HAP-1 (cell line): Measurements from ENCODE around the gene MAPK8.

Source experiments
- DNase-seq, 2 experiments: peaks; one replicate each; pipeline ENCODE4 v3.0.0-alpha.2; 2016 to 2020; ENCODE audit warnings: low spot score in 2 of 2
- H3K27me3 ChIP-seq: fragments of 250-450 bp; sonication (Bioruptor Pico); 2 replicates; pipeline ENCODE4 v1.5.1; 2020; ENCODE audit warnings: low read depth, mild to moderate bottlenecking, moderate library complexity
- H3K36me3 ChIP-seq: fragments of 250-450 bp; sonication (Bioruptor Pico); replicated peaks from 2 replicates; pipeline ENCODE4 v1.5.1; 2020; ENCODE audit warnings: mild to moderate bottlenecking
- H3K4me1 ChIP-seq: fragments of 250-450 bp; sonication (Bioruptor Pico); 2 replicates; pipeline ENCODE4 v1.5.1; 2020; ENCODE audit warnings: mild to moderate bottlenecking
- H3K4me3 ChIP-seq: fragments of 250-450 bp; sonication (Bioruptor Pico); 2 replicates; pipeline ENCODE4 v1.5.1; 2020; ENCODE audit warnings: mild to moderate bottlenecking, moderate library complexity
- H3K9me3 ChIP-seq: fragments of 250-450 bp; sonication (Bioruptor Pico); 2 replicates; pipeline ENCODE4 v1.5.1; 2020; ENCODE audit warnings: mild to moderate bottlenecking, moderate library complexity
- in situ Hi-C: fragments of 300-500 bp; cut with MboI; formaldehyde crosslinking; loops from 3 replicates; pipeline ENCODE4 v1.14.3; 2020; ENCODE audit warnings: low sequenced_read_pairs, inconsistent platforms, mixed read lengths

The MAPK8 gene

GRCh38 chr10:48478980-48479811 lies 172.7 kb downstream of the MAPK8 start:
- in situ Hi-C loops: no loop called here
- H3K4me1 ChIP-seq: no peaks in the 10 kb centered on the region

GRCh38 chr10:48480397-48481374 lies 174.2 kb downstream of the MAPK8 start:
- Histone ChIP-seq H3K27me3 (peaks cover 5% of the 10 kb centered on the region; the same call in 1 of the 2 replicates), H3K4me1 (no peaks in the 10 kb centered on the region), H3K4me3 (no peak overlapping the region), H3K9me3 (no peaks in the 10 kb centered on the region), H3K36me3 (no peaks in the 10 kb centered on the region)
- no peak for DNase-seq
- in situ Hi-C loops: no loop called here

More at GRCh38 chr10:48478980-48479811, 172.7 kb downstream of the MAPK8 start:
- H3K4me3 ChIP-seq: no peak overlapping the region
- H3K27me3 ChIP-seq: no peaks in the 10 kb centered on the region
- DNase-seq: no peak
- no peaks in the 10 kb centered on the region for H3K9me3 ChIP-seq
- no peaks in the 10 kb centered on the region for H3K36me3 ChIP-seq

- no peaks in the 10 kb centered on the region for H3K9me3 ChIP-seq
- in situ Hi-C loops: no loop called here
Observed at GRCh38 chr10:48481385-48481784, 174.9 kb downstream of the MAPK8 start.

GRCh38 chr10:48482207-48482606 lies 175.7 kb downstream of the MAPK8 start:
- no peaks in the 10 kb centered on the region for H3K4me1 ChIP-seq
- H3K36me3 ChIP-seq: no peaks in the 10 kb centered on the region
- in situ Hi-C loops: no loop called here
- peaks cover 5% of the 10 kb centered on the region; the same call in 1 of the 2 replicates for H3K27me3 ChIP-seq
- DNase-seq: no peak
- no peaks in the 10 kb centered on the region for H3K9me3 ChIP-seq
- H3K4me3 ChIP-seq: no peak overlapping the region

More at GRCh38 chr10:48481385-48481784, 174.9 kb downstream of the MAPK8 start:
- Histone ChIP-seq H3K27me3 (peaks cover 5% of the 10 kb centered on the region; the same call in 1 of the 2 replicates), H3K36me3 (no peaks in the 10 kb centered on the region), H3K4me1 (no peaks in the 10 kb centered on the region), H3K4me3 (no peak overlapping the region)
- DNase-seq: no peak

GRCh38 chr10:48484911-48485310 lies 178.4 kb downstream of the MAPK8 start:
- Histone ChIP-seq H3K27me3 (peaks cover 5% of the 10 kb centered on the region; the same call in 1 of the 2 replicates), H3K4me3 (no peak overlapping the region), H3K9me3 (no peaks in the 10 kb centered on the region), H3K4me1 (no peaks in the 10 kb centered on the region), H3K36me3 (no peaks in the 10 kb centered on the region)
- DNase-seq: no peak
- in situ Hi-C loops: no loop called here

- peaks cover 5% of the 10 kb centered on the region; the same call in 1 of the 2 replicates for H3K27me3 ChIP-seq
- in situ Hi-C loops: no loop called here
Observed at GRCh38 chr10:48485711-48486110, 179.2 kb downstream of the MAPK8 start.

GRCh38 chr10:48487244-48487643 lies 180.8 kb downstream of the MAPK8 start:
- H3K36me3 ChIP-seq: no peaks in the 10 kb centered on the region
- no peak overlapping the region for H3K4me3 ChIP-seq
- H3K9me3 ChIP-seq: no peaks in the 10 kb centered on the region
- no peak for DNase-seq
- H3K4me1 ChIP-seq: no peaks in the 10 kb centered on the region
- peaks cover 5% of the 10 kb centered on the region; the same call in 1 of the 2 replicates for H3K27me3 ChIP-seq
- in situ Hi-C loops: no loop called here

More at GRCh38 chr10:48485711-48486110, 179.2 kb downstream of the MAPK8 start:
- Histone ChIP-seq H3K36me3 (no peaks in the 10 kb centered on the region), H3K4me3 (no peak overlapping the region), H3K4me1 (no peaks in the 10 kb centered on the region), H3K9me3 (no peaks in the 10 kb centered on the region)
- no peak for DNase-seq
